ENCODE results near the gene DNAL4.
A peak's percentile ranks its signal among the peaks of the same experiment; 100 is the strongest.

The DNAL4 gene

DNA sequence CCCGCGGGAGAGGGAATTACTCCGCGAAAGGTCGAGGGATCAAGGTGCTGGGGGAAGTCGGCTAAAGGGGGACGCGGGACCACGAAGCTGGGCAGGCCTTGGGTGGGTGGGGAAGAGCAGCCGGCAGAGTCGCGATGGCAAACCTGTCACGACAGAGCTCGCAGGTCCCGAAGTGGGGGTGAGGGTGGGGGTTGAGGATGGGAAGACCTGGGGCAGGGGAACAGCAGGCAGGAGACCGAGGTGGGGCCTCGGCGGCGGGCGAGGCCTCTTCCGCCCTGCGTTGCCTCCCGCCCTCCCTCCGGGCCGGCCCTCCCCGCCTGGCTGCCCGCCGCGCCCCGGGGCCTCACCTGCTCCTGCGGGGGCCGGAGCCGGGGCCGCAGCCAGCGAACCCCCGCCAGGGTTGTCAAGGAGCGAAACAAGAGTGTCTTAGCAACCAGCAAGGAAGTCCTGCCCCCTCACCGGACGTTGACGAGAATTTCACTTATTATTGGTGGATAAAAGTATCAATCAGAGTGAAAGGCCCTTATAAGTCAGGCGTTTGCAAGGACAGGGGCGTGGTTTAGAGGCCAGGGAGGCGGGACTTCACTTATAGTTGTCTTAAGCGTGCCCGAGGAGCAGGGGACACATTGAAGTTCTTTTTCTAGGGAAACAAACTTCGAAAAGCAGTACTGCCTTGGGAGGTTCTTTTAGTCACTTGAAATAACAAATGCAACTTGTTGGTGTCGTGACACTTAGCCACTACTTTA, at the start of gene DNAL4:
DNAL4 (minus strand) TSS at position 423 of the 746 bp plus-strand sequence. CDS start 11,412 bp downstream, outside the sequence.
- ATAC-seq (peak; percentile 93), DNase-seq (peak; percentile 90)
- Mint-ChIP-seq H3K4me3 (peak within 1 kb of the TSS; percentile 88), H3K9me3 (no peaks in the 10 kb centered on the region), H3K4me1 (peaks cover 19% of the 10 kb centered on the region), H3K27ac (peak within 1 kb of the TSS; percentile 84), H3K27me3 (peaks cover 9% of the 10 kb centered on the region), H3K36me3 (ENCODE audit: low read depth) (no peaks in the 10 kb centered on the region)

DNA sequence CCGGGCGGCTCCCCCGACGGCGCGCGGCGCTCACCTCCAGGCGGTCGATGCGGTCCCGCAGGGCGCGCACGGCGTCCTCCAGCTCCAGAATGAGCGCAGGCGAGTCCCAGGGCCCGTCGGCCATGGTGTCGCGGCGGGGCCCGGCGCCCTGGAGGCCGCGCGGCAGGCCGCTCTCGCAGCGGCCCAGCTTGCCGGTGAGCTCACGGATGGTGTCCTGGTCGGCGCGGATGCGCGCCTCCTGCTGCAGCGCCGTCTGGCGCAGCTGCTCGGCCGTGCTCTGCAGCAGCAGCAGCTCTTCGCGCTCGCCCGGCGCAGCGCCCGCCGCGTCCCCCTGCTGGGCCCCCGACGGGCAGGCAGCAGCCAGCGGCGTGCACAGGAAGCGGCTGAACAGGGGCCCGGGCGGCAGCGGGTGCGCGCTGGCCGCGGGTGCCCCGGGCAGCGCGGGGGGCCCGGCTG, 49.3 kb upstream of the DNAL4 start:
- peak; percentile 90 for ATAC-seq
- H3K4me3 Mint-ChIP-seq, result no peak overlapping the region
- H3K36me3 Mint-ChIP-seq (ENCODE audit: low read depth), result no peaks in the 10 kb centered on the region
- H3K4me1 Mint-ChIP-seq, result peaks cover 13% of the 10 kb centered on the region
- no peak overlapping the region for H3K27ac Mint-ChIP-seq
- H3K27me3 Mint-ChIP-seq, result peaks cover 42% of the 10 kb centered on the region
- H3K9me3 Mint-ChIP-seq, result no peaks in the 10 kb centered on the region
- DNase-seq, result peak; percentile 52

DNA sequence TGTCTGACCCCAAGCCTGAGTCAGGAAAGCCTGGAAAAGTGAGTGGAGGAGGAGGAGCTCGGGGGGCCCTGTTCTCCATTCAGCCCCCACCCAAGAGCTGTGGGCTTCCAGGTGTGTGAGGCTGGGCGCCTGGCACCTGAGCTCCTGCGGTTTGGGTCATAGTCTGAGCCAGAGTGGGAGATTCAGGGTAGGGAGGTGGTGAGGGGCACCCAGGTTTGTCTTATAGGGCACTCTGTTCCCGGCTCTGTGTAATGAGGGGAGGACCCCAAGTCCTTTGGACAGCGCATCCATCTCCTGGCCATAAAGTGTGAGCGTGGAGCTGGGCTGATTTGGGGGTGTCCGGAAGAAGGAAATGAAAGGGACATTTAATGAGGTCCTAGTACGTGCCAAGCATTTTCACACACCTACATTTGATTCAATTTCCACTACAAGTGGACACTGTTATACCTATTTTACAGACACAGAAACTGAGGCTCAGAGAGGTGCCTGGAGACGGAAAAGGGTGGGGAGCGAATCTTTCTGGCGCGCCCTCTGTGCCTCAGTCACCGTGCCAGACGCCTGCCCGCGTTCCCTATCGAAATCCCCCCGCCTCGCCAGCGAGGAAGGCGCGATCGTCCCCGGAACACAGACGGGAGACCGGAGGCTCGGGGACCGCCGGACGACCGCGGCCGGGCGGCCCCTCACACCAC, 48.7 kb upstream of the DNAL4 start:
- Mint-ChIP-seq H3K36me3 (ENCODE audit: low read depth) (no peaks in the 10 kb centered on the region), H3K27me3 (peaks cover 40% of the 10 kb centered on the region), H3K27ac (no peak overlapping the region)

GRCh38 chr22:38841635-38842034, 47.7 kb upstream of the DNAL4 start:
- Mint-ChIP-seq H3K4me3 (no peak overlapping the region), H3K27me3 (peaks cover 36% of the 10 kb centered on the region)

More for the DNA sequence above, 48.7 kb upstream of the DNAL4 start:
- DNase-seq, result no peak
- Mint-ChIP-seq H3K9me3 (no peaks in the 10 kb centered on the region), H3K4me1 (peaks cover 13% of the 10 kb centered on the region), H3K4me3 (peak overlapping the region; percentile 72)
- no peak for ATAC-seq

GRCh38 chr22:38841211-38841610, 47.3 kb upstream of the DNAL4 start:
- DNase-seq (no peak), ATAC-seq (no peak)
- peaks cover 36% of the 10 kb centered on the region for H3K27me3 Mint-ChIP-seq
- no peak overlapping the region for H3K4me3 Mint-ChIP-seq
- H3K4me1 Mint-ChIP-seq, result peaks cover 13% of the 10 kb centered on the region
- no peak overlapping the region for H3K27ac Mint-ChIP-seq
- H3K9me3 Mint-ChIP-seq, result no peaks in the 10 kb centered on the region
- no peaks in the 10 kb centered on the region for H3K36me3 Mint-ChIP-seq (ENCODE audit: low read depth)

More at GRCh38 chr22:38841635-38842034, 47.7 kb upstream of the DNAL4 start:
- H3K9me3 Mint-ChIP-seq, result no peaks in the 10 kb centered on the region
- DNase-seq, result no peak
- H3K36me3 Mint-ChIP-seq (ENCODE audit: low read depth), result no peaks in the 10 kb centered on the region
- ATAC-seq, result no peak
- no peak overlapping the region for H3K27ac Mint-ChIP-seq
- H3K4me1 Mint-ChIP-seq, result peaks cover 13% of the 10 kb centered on the region

GRCh38 chr22:38840129-38840528, 46.2 kb upstream of the DNAL4 start:
- Mint-ChIP-seq H3K4me3 (no peak overlapping the region), H3K4me1 (peaks cover 13% of the 10 kb centered on the region), H3K27ac (no peak overlapping the region), H3K27me3 (peaks cover 29% of the 10 kb centered on the region), H3K36me3 (ENCODE audit: low read depth) (no peaks in the 10 kb centered on the region), H3K9me3 (no peaks in the 10 kb centered on the region)
- ATAC-seq, result no peak
- DNase-seq, result no peak

GRCh38 chr22:38839686-38840085, 45.7 kb upstream of the DNAL4 start:
- Mint-ChIP-seq H3K9me3 (no peaks in the 10 kb centered on the region), H3K4me3 (no peak overlapping the region), H3K27ac (no peak overlapping the region), H3K4me1 (peaks cover 13% of the 10 kb centered on the region), H3K36me3 (ENCODE audit: low read depth) (no peaks in the 10 kb centered on the region), H3K27me3 (peaks cover 26% of the 10 kb centered on the region)
- DNase-seq (no peak), ATAC-seq (no peak)

- Mint-ChIP-seq H3K9me3 (no peaks in the 10 kb centered on the region), H3K4me1 (peaks cover 3% of the 10 kb centered on the region), H3K4me3 (no peak overlapping the region), H3K36me3 (ENCODE audit: low read depth) (no peaks in the 10 kb centered on the region), H3K27me3 (peaks cover 17% of the 10 kb centered on the region), H3K27ac (no peak overlapping the region)
- ATAC-seq, result no peak
- DNase-seq, result no peak
Measured at GRCh38 chr22:38837414-38837928, 43.5 kb upstream of the DNAL4 start.

DNA sequence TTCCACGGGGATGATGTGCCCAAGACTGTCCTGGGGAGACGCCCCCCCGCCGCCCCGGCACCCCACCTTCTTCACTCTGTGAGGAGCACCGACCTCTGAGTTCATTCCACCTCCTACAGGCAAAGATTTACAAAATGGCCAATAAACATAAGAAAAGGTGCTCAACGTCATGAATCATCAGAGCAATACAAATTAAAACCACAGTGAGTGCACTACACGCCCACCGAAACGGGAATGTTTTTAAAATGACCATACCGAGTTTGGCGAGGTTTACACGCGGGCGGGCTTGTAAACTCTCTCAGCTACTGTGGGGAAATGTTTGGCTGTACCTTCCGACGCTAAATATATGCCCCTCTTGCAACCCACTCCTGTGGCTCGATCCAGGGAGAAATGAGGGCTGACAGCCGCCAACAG, 42.0 kb upstream of the DNAL4 start:
- Mint-ChIP-seq H3K4me3 (no peak overlapping the region), H3K4me1 (no peaks in the 10 kb centered on the region), H3K27ac (no peak overlapping the region), H3K9me3 (no peaks in the 10 kb centered on the region), H3K27me3 (peaks cover 11% of the 10 kb centered on the region), H3K36me3 (ENCODE audit: low read depth) (no peaks in the 10 kb centered on the region)
- ATAC-seq (no peak), DNase-seq (no peak)

DNA sequence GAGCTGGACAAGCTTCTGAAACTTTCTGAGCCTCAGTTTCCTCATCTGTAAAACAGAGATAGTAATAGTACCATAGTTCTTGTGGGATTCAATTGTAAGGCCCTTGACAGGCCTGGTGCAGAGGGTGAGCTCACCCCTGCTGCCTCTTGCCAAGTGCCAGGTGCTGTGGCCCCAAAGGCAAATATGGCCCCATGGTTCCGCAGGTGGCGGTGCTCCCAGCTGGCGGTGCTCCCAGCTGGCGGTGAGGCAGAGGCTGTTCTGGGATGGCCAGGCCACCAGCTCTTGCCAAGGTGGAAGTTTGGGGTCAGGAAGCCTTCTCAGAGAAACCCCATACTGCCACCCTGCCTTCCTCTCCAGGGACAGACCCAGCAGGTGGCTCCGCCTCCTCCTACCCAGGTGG, 41.0 kb upstream of the DNAL4 start:
- no peaks in the 10 kb centered on the region for H3K36me3 Mint-ChIP-seq (ENCODE audit: low read depth)

GRCh38 chr22:38834215-38834953, 40.4 kb upstream of the DNAL4 start:
- ATAC-seq, result no peak
- no peaks in the 10 kb centered on the region for H3K36me3 Mint-ChIP-seq (ENCODE audit: low read depth)
- H3K9me3 Mint-ChIP-seq, result no peaks in the 10 kb centered on the region
- H3K27ac Mint-ChIP-seq, result no peak overlapping the region
- H3K4me1 Mint-ChIP-seq, result no peaks in the 10 kb centered on the region
- H3K27me3 Mint-ChIP-seq, result no peaks in the 10 kb centered on the region
- no peak overlapping the region for H3K4me3 Mint-ChIP-seq
- no peak for DNase-seq

More for the DNA sequence above, 41.0 kb upstream of the DNAL4 start:
- Mint-ChIP-seq H3K9me3 (no peaks in the 10 kb centered on the region), H3K27ac (no peak overlapping the region), H3K27me3 (peaks cover 2% of the 10 kb centered on the region), H3K4me3 (no peak overlapping the region), H3K4me1 (no peaks in the 10 kb centered on the region)
- no peak for ATAC-seq
- no peak for DNase-seq

DNA sequence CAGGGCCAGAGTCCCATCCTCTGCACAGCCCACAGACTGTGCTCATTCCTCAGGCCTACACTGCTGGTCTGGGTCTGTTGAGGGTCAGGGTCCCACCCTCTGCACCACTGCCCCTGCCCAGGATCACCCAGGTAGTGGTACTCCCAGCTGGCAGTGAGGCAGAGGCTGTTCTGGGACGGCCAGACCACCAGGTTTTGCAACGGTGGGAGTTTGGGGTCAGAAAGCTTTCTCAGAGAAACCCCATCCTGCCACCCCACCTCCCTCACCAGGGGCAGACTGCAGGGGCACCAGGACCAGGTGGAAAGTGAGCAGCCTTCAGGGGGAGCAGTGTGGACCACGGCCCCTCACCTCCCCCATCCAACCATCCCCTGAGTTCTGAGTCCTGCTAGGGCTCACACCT, 39.1 kb upstream of the DNAL4 start:
- ATAC-seq (no peak), DNase-seq (no peak)
- Mint-ChIP-seq H3K9me3 (no peaks in the 10 kb centered on the region), H3K4me1 (no peaks in the 10 kb centered on the region), H3K36me3 (ENCODE audit: low read depth) (no peaks in the 10 kb centered on the region), H3K27ac (no peak overlapping the region), H3K4me3 (no peak overlapping the region), H3K27me3 (no peaks in the 10 kb centered on the region)

DNA sequence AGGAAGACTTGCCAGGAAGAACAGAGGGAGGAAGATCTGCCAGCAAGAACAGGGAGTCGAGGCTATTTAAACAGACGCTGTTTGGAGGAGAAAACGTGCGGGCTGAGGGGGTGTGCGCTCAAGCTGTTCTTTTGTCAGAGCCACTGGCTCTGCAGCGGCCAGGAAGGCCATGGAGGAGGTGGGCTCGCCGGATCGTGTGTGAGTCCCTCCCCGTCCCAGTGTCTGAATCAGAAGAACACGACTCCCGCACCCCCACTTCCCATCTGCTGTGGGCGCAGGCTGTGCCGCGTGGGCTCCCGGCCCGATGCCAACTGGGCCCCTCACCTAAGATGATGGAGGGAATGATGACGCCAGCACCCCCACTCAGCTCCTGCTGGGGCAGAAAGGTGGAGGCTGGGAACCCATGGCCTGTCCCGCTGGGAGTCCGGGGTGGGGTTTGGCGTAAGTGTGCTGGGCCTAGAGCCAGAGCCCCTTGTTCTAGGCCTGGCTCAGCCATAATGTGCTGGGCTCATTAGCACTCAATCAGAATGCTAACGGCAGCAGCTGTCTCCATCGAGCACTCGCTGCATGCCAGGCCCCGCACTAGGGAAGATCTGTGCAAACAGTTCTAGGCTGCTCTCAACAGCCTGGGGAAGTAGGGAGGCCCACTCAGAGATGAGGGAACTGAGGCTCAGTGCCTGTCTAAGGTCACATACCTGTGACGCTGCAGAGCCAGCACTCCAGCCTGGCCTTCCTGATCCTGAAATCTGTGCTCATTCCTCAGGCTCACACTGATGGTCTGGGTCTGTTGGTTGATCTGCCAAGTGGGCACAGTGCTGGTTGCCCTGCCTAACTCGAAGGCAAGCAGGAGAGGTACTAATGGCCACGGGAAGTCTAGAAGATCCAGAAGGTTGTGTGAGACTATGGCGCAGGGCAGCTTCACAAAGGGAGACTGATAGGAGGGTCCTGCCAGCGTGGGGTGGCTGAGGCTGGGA, 38.3 kb upstream of the DNAL4 start:
- H3K36me3 Mint-ChIP-seq (ENCODE audit: low read depth), result no peaks in the 10 kb centered on the region
- H3K27ac Mint-ChIP-seq, result no peak overlapping the region
- DNase-seq, result no peak
- H3K4me3 Mint-ChIP-seq, result no peak overlapping the region
- H3K27me3 Mint-ChIP-seq, result no peaks in the 10 kb centered on the region
- H3K4me1 Mint-ChIP-seq, result no peaks in the 10 kb centered on the region
- H3K9me3 Mint-ChIP-seq, result no peaks in the 10 kb centered on the region
- no peak for ATAC-seq
